K562 (cell line): ENCODE measurements around the gene AADAC. TPM values are rescaled to one million over a fixed set of nuclear protein-coding genes. Genes with fewer than 3 reads are reported as not detected.
A peak's percentile ranks its signal among the peaks of the same experiment; 100 is the strongest.

ENCODE experiments used
- ARID1B ChIP-seq: fragments of 450-650 bp; IDR thresholded peaks from 2 replicates; pipeline ENCODE4 v1.6.1; 2016; ENCODE audit warnings: antibody characterized with exemption, mild to moderate bottlenecking, inconsistent platforms
- BACH1 ChIP-seq: fragments of 200-800 bp; sonication (Bioruptor generic); IDR thresholded peaks from 2 replicates; pipeline ENCODE4 v1.6.1; 2016; ENCODE audit warnings: missing genetic modification characterization, missing compliant biosample characterization
- BRD9 ChIP-seq: fragments of 450-650 bp; IDR thresholded peaks from 2 replicates; pipeline ENCODE4 v1.6.1; 2018; ENCODE audit warnings: low read depth; ENCODE audit not compliant: partially characterized antibody
- CBFA2T3 ChIP-seq: fragments of 450-650 bp; IDR thresholded peaks from 2 replicates; pipeline ENCODE4 v1.6.1; 2017
- CBX2 ChIP-seq: fragments of 200-600 bp; sonication (generic); IDR thresholded peaks from one replicate; pipeline ENCODE4 v1.6.1; 2012; ENCODE audit warnings: mild to moderate bottlenecking, low read length, inconsistent platforms; ENCODE audit not compliant: insufficient read depth, poor library complexity, severe bottlenecking
- CHD4 ChIP-seq: fragments of 200-600 bp; sonication (generic); IDR thresholded peaks from 3 replicates; pipeline ENCODE4 v1.6.1; 2012; ENCODE audit warnings: low read depth, mild to moderate bottlenecking, mixed read lengths, low read length, inconsistent platforms; ENCODE audit not compliant: insufficient read depth, insufficient replicate concordance, poor library complexity, severe bottlenecking
- CREB1 ChIP-seq, 2 experiments: sonication (generic) in 1 of 2; formaldehyde crosslinking in 1 of 2; IDR thresholded peaks; 2 replicates each; pipeline versions ENCODE4 v1.6.1 to v1.8.0; 2012 to 2022; ENCODE audit warnings: inconsistent platforms in 1 of 2, mild to moderate bottlenecking in 1 of 2, missing genetic modification reagents in 1 of 2, moderate library complexity in 1 of 2
- ETV1 ChIP-seq: fragments of 450-650 bp; conservative IDR thresholded peaks from 2 replicates; pipeline ENCODE4 v1.6.1; 2016; ENCODE audit warnings: missing genetic modification characterization, control low read depth, low read depth, missing compliant biosample characterization
- GTF2F1 ChIP-seq: IDR thresholded peaks from 2 replicates; pipeline ENCODE4 v1.6.1; 2011; ENCODE audit warnings: low read depth, low read length, improper control_type of control experiment
- HNRNPK ChIP-seq: fragments of 200-400 bp; formaldehyde crosslinking; IDR thresholded peaks from one replicate; pipeline ENCODE4 v1.6.1; 2018; ENCODE audit warnings: mild to moderate bottlenecking, low read depth, low read length; ENCODE audit not compliant: poor library complexity, severe bottlenecking
- MBD1 ChIP-seq: fragments of 250-450 bp; sonication (Bioruptor Pico); IDR thresholded peaks from 2 replicates; pipeline ENCODE4 v1.8.0; 2022; ENCODE audit warnings: inconsistent platforms
- MEIS2 ChIP-seq: fragments of 450-650 bp; IDR thresholded peaks from 2 replicates; pipeline ENCODE4 v1.6.1; 2014; ENCODE audit warnings: mild to moderate bottlenecking; ENCODE audit not compliant: partially characterized antibody
- NR0B1 ChIP-seq: fragments of 450-650 bp; IDR thresholded peaks from one replicate; pipeline ENCODE4 v1.6.1; 2018; ENCODE audit warnings: mild to moderate bottlenecking, moderate library complexity; ENCODE audit not compliant: partially characterized antibody
- PKNOX1 ChIP-seq: fragments of 450-650 bp; IDR thresholded peaks from 2 replicates; pipeline ENCODE4 v1.6.1; 2016
- POLR3G ChIP-seq: IDR thresholded peaks from 2 replicates; pipeline ENCODE4 v1.6.1; 2011; ENCODE audit not compliant: insufficient read length, insufficient replicate concordance; ENCODE audit errors: extremely low read depth
- ZNF282 ChIP-seq: sonication (generic); formaldehyde crosslinking; IDR thresholded peaks from 2 replicates; pipeline ENCODE4 v1.8.1; 2023; ENCODE audit warnings: missing genetic modification reagents
- polyA plus RNA-seq, 8 experiments: library from polyadenylated mRNA; depleted of rRNA in 4 of 8; stranded (reverse) in 5 of 8; unstranded in 3 of 8; fragments of >200 nt; fragmentation: Nextera tagmentation in 2 of 8; fragmentation: Illumina TruSeq in 1 of 8; extraction: Ambion mirVana in 2 of 8; extraction: Trizol in 1 of 8; gene quantifications; 2 replicates each; pipeline versions ENCODE4 v1.2.1 to v1.2.3, GENCODE V29; 2011 to 2014; ENCODE audit warnings: inconsistent platforms in 1 of 8, missing spikeins in 1 of 8
- total RNA-seq, 7 experiments: library from RNA; depleted of rRNA in 6 of 7; stranded (reverse); fragments of >200 nt in 6 of 7; fragmentation: Illumina TruSeq in 2 of 7; extraction: Trizol in 2 of 7; gene quantifications; 2 replicates each; pipeline versions ENCODE4 v1.2.1 to v1.2.3, GENCODE V29; 2011 to 2021; ENCODE audit warnings: low replicate concordance in 1 of 7
- TF ChIP-seq, protein P1 (sequence below): fragments of 450-650 bp; IDR thresholded peaks from 2 replicates; pipeline ENCODE4 v1.6.1; 2017; ENCODE audit warnings: antibody characterized with exemption, mild to moderate bottlenecking

AADAC gene
- total and polyA plus RNA-seq, 9 of the 15 experiments (the other 6 are each of a cell fraction or from before 2014, with no cell fraction given): 0.47 TPM; not detected in 8

GRCh38 chr3:151843275-151843674 is 29.4 kb downstream of the AADAC start (continued):
- TF ChIP-seq CHD4: no peak
- no peak for TF ChIP-seq BRD9
- no peak for TF ChIP-seq ZNF282 (CRISPR knock-in tag)
- TF ChIP-seq NR0B1: no peak
- TF ChIP-seq HNRNPK: no peak
- TF ChIP-seq CBFA2T3: peak; percentile 21; the same call in 1 of the 2 replicates
- no peak for TF ChIP-seq CBX2
- 0 out of 2 replicates have a peak, but pooled peaks have one; percentile 13 for TF ChIP-seq PKNOX1
- TF ChIP-seq ETV1 (tag): peak; percentile 64
- 0 out of 2 replicates have a peak, but pooled peaks have one; percentile 19 for TF ChIP-seq ARID1B
- TF ChIP-seq GTF2F1: no peak
- no peak for TF ChIP-seq POLR3G
- TF ChIP-seq CREB1 (IDR thresholded peaks at IDR 0.05): no peak
- TF ChIP-seq CREB1 (CRISPR knock-in tag; IDR thresholded peaks at IDR 0.05): no peak
- TF ChIP-seq MEIS2: peak; percentile 80
- TF ChIP-seq, protein P1, sequence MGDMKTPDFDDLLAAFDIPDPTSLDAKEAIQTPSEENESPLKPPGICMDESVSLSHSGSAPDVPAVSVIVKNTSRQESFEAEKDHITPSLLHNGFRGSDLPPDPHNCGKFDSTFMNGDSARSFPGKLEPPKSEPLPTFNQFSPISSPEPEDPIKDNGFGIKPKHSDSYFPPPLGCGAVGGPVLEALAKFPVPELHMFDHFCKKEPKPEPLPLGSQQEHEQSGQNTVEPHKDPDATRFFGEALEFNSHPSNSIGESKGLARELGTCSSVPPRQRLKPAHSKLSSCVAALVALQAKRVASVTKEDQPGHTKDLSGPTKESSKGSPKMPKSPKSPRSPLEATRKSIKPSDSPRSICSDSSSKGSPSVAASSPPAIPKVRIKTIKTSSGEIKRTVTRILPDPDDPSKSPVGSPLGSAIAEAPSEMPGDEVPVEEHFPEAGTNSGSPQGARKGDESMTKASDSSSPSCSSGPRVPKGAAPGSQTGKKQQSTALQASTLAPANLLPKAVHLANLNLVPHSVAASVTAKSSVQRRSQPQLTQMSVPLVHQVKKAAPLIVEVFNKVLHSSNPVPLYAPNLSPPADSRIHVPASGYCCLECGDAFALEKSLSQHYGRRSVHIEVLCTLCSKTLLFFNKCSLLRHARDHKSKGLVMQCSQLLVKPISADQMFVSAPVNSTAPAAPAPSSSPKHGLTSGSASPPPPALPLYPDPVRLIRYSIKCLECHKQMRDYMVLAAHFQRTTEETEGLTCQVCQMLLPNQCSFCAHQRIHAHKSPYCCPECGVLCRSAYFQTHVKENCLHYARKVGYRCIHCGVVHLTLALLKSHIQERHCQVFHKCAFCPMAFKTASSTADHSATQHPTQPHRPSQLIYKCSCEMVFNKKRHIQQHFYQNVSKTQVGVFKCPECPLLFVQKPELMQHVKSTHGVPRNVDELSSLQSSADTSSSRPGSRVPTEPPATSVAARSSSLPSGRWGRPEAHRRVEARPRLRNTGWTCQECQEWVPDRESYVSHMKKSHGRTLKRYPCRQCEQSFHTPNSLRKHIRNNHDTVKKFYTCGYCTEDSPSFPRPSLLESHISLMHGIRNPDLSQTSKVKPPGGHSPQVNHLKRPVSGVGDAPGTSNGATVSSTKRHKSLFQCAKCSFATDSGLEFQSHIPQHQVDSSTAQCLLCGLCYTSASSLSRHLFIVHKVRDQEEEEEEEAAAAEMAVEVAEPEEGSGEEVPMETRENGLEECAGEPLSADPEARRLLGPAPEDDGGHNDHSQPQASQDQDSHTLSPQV: no peak
- no peak for TF ChIP-seq MBD1
- no peak for TF ChIP-seq BACH1
